ENCODE results near the gene SLCO6A1.

DNA sequence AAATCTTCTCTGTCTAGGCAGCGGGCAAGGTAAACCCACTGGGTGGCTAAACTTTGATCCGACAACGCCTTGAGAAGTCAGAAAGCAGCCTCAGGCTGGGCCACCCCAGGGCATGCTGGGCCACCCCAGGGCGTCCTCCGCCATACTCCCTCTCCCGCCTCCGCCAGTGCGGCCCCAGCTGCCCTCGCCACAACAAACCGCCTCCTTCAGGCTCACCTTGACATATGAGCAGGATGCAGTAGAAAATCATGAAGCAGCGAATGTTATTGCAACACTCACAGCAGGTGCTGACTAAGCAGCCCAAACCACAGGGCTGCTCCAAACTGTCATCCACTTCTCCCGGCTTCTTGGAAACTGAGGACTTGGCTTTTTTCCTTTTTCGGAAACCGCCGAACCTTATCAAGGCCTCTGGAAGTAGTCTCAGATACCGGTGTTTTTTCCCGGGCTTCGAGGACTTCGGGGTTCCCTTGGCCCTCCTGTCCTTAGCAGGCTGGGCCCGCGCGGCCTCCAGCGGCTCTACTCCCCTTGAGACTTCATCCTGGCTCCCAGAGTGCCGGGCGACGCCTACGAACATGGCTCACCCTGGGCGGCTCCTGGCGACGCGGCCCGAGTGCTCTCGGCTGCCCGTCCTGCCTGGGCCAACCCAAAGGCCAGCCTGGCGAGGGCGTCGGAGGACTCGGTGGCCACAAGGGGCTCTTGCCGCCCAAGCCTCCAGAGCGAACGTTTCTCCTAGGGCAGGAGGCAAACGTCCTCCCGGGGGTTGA is at the start of gene SLCO6A1:
- TF ChIP-seq CEBPB (IDR thresholded peaks at IDR 0.05) (no peak), CREB1 (IDR thresholded peaks at IDR 0.05; ENCODE audit: low read depth) (no peak), EP300 (IDR thresholded peaks at IDR 0.05; ENCODE audit: borderline replicate concordance) (no peak), FOXM1 (IDR thresholded peaks at IDR 0.05; ENCODE audit: borderline replicate concordance, low read depth) (no peak), YY1 (IDR thresholded peaks at IDR 0.05; ENCODE audit: low read depth) (no peak), ZBTB7A (IDR thresholded peaks at IDR 0.05; ENCODE audit: low read depth) (no peak), EGR1 (IDR thresholded peaks at IDR 0.05) (no peak), RAD21 (IDR thresholded peaks at IDR 0.05; ENCODE audit: low read depth) (no peak)
- TF ChIP-seq, protein P1, sequence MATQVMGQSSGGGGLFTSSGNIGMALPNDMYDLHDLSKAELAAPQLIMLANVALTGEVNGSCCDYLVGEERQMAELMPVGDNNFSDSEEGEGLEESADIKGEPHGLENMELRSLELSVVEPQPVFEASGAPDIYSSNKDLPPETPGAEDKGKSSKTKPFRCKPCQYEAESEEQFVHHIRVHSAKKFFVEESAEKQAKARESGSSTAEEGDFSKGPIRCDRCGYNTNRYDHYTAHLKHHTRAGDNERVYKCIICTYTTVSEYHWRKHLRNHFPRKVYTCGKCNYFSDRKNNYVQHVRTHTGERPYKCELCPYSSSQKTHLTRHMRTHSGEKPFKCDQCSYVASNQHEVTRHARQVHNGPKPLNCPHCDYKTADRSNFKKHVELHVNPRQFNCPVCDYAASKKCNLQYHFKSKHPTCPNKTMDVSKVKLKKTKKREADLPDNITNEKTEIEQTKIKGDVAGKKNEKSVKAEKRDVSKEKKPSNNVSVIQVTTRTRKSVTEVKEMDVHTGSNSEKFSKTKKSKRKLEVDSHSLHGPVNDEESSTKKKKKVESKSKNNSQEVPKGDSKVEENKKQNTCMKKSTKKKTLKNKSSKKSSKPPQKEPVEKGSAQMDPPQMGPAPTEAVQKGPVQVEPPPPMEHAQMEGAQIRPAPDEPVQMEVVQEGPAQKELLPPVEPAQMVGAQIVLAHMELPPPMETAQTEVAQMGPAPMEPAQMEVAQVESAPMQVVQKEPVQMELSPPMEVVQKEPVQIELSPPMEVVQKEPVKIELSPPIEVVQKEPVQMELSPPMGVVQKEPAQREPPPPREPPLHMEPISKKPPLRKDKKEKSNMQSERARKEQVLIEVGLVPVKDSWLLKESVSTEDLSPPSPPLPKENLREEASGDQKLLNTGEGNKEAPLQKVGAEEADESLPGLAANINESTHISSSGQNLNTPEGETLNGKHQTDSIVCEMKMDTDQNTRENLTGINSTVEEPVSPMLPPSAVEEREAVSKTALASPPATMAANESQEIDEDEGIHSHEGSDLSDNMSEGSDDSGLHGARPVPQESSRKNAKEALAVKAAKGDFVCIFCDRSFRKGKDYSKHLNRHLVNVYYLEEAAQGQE (IDR thresholded peaks at IDR 0.05; ENCODE audit: low read depth), result no peak
- TF ChIP-seq, protein P2, sequence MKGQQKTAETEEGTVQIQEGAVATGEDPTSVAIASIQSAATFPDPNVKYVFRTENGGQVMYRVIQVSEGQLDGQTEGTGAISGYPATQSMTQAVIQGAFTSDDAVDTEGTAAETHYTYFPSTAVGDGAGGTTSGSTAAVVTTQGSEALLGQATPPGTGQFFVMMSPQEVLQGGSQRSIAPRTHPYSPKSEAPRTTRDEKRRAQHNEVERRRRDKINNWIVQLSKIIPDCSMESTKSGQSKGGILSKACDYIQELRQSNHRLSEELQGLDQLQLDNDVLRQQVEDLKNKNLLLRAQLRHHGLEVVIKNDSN (IDR thresholded peaks at IDR 0.05), result no peak
